ENCODE results near the gene PCDHGC4. TPM values are rescaled to one million over a fixed set of nuclear protein-coding genes. Genes with fewer than 3 reads are reported as not detected.

Gene PCDHGC4
- total RNA-seq, 1 experiment from 2014 or later = 0.57 TPM

DNA sequence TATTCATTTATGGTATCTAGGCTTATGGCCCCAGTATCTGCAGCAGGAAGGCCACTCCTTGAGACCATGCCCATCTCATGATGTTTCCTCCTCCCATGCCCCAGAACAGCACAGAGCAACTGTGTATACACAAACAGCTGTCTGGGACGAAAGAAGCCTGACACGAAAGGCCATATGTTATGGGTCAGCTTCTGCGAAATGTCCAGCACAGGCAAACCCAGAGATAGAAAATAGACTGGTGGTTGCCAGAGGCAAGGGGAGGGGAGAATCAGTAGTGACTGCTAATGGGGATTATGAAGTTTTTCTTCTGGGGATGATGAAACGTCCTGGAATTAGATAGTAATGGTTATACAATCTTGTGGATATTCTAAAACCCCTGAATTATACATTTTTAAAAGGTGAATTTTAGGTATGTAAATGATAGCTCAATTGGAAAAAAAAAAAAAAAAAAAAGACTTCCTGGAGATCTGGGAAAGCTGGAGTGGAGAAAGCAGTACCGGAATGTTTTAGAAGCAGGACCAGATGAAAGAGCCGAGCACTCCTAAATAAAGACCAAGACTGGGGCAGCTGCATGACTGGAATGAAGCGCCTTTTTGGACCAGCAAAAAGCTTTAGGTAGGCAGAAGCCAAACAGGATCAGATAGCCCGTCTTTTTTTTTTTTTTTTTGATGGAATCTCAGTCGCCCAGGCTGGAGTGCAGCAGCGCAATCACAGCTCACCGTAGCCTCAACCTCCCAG, 33.2 kb downstream of the PCDHGC4 start:
- ChIA-PET CTCF (no interaction called here), POLR2A (interaction anchor here (0.6 kb wide), 1 partner anchor 413 kb away, joined by 3 read pairs; no protein-coding TSS in a partner anchor)
- peaks cover 5% of the 10 kb centered on the region for H3K36me3 ChIP-seq (ENCODE audit: control insufficient read depth, insufficient read depth, low read length)

DNA sequence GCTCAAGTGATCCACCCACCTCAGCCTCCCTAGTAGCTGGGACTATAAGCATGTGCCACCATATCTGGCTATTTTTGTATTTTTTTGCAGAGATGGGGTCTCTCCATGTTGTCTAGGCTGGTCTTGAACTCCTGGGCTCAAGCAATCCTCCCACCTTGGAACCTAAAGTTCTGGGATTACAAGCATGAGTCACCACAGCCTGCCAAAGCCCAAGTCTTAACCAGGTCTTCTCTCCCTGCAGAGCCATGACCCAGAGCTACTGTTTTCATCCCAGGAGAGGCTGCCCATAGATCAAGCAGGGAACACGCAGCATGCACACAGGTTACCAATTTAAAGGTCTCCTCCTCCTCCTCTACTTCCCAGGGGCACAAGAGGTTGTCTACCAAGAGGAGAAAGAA, 33.8 kb downstream of the PCDHGC4 start:
- CTCF ChIA-PET = no interaction called here
- intact Hi-C loops (cut with micrococcal nuclease; ENCODE audit: unreplicated experiment) = no loop called here
- 0 out of 2 replicates have a peak overlapping the region, but pooled peaks have one; percentile 27 for H3K27ac ChIP-seq (ENCODE audit: low read length)

More for the DNA sequence above, 33.2 kb downstream of the PCDHGC4 start:
- Histone ChIP-seq H3K4me1 (ENCODE audit: control insufficient read depth, insufficient read depth, low read length) (peaks cover 51% of the 10 kb centered on the region), H3K9me3 (ENCODE audit: control insufficient read depth, insufficient read depth, low read depth, low read length) (no peaks in the 10 kb centered on the region; the same call in 1 of the 2 replicates), H3K4me3 (ENCODE audit: low read depth in 2 of 2, low read length in 2 of 2) (no peak overlapping the region), H3K27me3 (ENCODE audit: control insufficient read depth, insufficient read depth, low read length) (no peaks in the 10 kb centered on the region), H3K27ac (ENCODE audit: low read length) (0 out of 2 replicates have a peak overlapping the region, but pooled peaks have one; percentile 27)
- intact Hi-C loops (cut with micrococcal nuclease; ENCODE audit: unreplicated experiment) = no loop called here
- no peak for TF ChIP-seq TCF7L2 (IDR thresholded peaks at IDR 0.05; ENCODE audit: low read depth, low read length)
- TF ChIP-seq, protein P1, sequence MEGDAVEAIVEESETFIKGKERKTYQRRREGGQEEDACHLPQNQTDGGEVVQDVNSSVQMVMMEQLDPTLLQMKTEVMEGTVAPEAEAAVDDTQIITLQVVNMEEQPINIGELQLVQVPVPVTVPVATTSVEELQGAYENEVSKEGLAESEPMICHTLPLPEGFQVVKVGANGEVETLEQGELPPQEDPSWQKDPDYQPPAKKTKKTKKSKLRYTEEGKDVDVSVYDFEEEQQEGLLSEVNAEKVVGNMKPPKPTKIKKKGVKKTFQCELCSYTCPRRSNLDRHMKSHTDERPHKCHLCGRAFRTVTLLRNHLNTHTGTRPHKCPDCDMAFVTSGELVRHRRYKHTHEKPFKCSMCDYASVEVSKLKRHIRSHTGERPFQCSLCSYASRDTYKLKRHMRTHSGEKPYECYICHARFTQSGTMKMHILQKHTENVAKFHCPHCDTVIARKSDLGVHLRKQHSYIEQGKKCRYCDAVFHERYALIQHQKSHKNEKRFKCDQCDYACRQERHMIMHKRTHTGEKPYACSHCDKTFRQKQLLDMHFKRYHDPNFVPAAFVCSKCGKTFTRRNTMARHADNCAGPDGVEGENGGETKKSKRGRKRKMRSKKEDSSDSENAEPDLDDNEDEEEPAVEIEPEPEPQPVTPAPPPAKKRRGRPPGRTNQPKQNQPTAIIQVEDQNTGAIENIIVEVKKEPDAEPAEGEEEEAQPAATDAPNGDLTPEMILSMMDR (IDR thresholded peaks at IDR 0.05) = no peak
- TF ChIP-seq POLR2AphosphoS5 (IDR thresholded peaks at IDR 0.05; ENCODE audit: low read depth, low read length) = no peak
- ATAC-seq (no peak), DNase-seq (ENCODE audit: low read depth, low spot score) (no peak)
- no TSS peak for BruUV-seq (replicated peaks)
- in situ Hi-C loops (cut with HindIII; ENCODE audit: low pct_unique_long_range_greater_than_20kb, low sequenced_read_pairs) = no loop called here

More for the DNA sequence above, 33.8 kb downstream of the PCDHGC4 start:
- TF ChIP-seq TCF7L2 (IDR thresholded peaks at IDR 0.05; ENCODE audit: low read depth, low read length) (no peak), POLR2AphosphoS5 (IDR thresholded peaks at IDR 0.05; ENCODE audit: low read depth, low read length) (no peak), SIN3A (IDR thresholded peaks at IDR 0.05; ENCODE audit: borderline replicate concordance, insufficient read depth, low read depth, low read length) (no peak)
- TF ChIP-seq, protein P2, sequence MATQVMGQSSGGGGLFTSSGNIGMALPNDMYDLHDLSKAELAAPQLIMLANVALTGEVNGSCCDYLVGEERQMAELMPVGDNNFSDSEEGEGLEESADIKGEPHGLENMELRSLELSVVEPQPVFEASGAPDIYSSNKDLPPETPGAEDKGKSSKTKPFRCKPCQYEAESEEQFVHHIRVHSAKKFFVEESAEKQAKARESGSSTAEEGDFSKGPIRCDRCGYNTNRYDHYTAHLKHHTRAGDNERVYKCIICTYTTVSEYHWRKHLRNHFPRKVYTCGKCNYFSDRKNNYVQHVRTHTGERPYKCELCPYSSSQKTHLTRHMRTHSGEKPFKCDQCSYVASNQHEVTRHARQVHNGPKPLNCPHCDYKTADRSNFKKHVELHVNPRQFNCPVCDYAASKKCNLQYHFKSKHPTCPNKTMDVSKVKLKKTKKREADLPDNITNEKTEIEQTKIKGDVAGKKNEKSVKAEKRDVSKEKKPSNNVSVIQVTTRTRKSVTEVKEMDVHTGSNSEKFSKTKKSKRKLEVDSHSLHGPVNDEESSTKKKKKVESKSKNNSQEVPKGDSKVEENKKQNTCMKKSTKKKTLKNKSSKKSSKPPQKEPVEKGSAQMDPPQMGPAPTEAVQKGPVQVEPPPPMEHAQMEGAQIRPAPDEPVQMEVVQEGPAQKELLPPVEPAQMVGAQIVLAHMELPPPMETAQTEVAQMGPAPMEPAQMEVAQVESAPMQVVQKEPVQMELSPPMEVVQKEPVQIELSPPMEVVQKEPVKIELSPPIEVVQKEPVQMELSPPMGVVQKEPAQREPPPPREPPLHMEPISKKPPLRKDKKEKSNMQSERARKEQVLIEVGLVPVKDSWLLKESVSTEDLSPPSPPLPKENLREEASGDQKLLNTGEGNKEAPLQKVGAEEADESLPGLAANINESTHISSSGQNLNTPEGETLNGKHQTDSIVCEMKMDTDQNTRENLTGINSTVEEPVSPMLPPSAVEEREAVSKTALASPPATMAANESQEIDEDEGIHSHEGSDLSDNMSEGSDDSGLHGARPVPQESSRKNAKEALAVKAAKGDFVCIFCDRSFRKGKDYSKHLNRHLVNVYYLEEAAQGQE (IDR thresholded peaks at IDR 0.05; ENCODE audit: insufficient read depth in 1 of 2, low read depth in 2 of 2, low read length in 1 of 2) = no peak
- TF ChIP-seq, protein P1 (IDR thresholded peaks at IDR 0.05) = no peak
- DNase-seq (ENCODE audit: low read depth, low spot score) (no peak), ATAC-seq (no peak)
- no TSS peak for BruUV-seq (replicated peaks)
- Histone ChIP-seq H3K4me1 (ENCODE audit: control insufficient read depth, insufficient read depth, low read length) (peaks cover 50% of the 10 kb centered on the region), H3K27me3 (ENCODE audit: control insufficient read depth, insufficient read depth, low read length) (no peaks in the 10 kb centered on the region), H3K36me3 (ENCODE audit: control insufficient read depth, insufficient read depth, low read length) (peaks cover 5% of the 10 kb centered on the region), H3K9me3 (ENCODE audit: control insufficient read depth, insufficient read depth, low read depth, low read length) (no peaks in the 10 kb centered on the region; the same call in 1 of the 2 replicates), H3K4me3 (ENCODE audit: low read depth in 2 of 2, low read length in 2 of 2) (no peak overlapping the region)
- in situ Hi-C loops (cut with HindIII; ENCODE audit: low pct_unique_long_range_greater_than_20kb, low sequenced_read_pairs) = no loop called here
- POLR2A ChIA-PET = no interaction called here
